Right renal pelvis (tissue), 4 donors: ENCODE results near the gene CLSTN2. TPM values are rescaled to one million over a fixed set of nuclear protein-coding genes. Genes with fewer than 3 reads are reported as not detected.

Experiments used
- DNase-seq, 4 donors: peaks; one replicate each; pipeline ENCODE4 v3.0.0-alpha.2; 2013; ENCODE audit warnings: low read depth in 4 of 4, low spot score in 3 of 4, missing footprints in 1 of 4
- polyA plus RNA-seq, 4 donors: library from polyadenylated mRNA; unstranded; fragments of 120-200 nt; gene quantifications; one replicate each; pipeline ENCODE4 v1.2.1, GENCODE V29; 2013; ENCODE audit not compliant: insufficient read length in 4 of 4

CLSTN2 gene
- polyA plus RNA-seq, 4 donors, result 1.5 to 2.0 (median 1.9) TPM

- DNase-seq, result no peak
Observed at GRCh38 chr3:140089403-140090072, 154.6 kb downstream of the CLSTN2 start.

- no peak for DNase-seq
Observed at GRCh38 chr3:140091143-140091542, 156.2 kb downstream of the CLSTN2 start.

- DNase-seq, result no peak
Observed at GRCh38 chr3:140092848-140093536, 158.0 kb downstream of the CLSTN2 start.

DNA sequence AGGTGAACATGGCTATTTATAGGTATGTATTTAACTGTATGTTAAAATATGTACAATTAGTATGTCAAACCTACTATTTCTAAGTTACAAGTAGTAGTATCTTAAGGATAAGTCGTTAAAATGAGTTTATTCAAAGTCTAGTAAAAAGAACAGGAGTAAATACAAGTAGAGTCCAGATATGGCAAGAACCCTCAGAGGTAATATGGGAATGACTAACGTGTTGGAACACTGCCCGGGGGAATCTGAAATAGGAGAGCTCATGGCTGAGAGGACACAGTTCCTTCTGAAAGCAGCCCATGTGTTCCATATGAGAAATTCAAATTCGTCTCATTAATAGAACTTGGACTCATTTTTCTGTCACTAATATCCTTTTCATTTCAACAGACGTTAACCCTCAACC is 158.8 kb downstream of the CLSTN2 start:
- peak; percentile 37 to 67 (median 58) for DNase-seq

GRCh38 chr3:140094487-140094886 is 159.5 kb downstream of the CLSTN2 start:
- no peak for DNase-seq

GRCh38 chr3:140096037-140096436 is 161.1 kb downstream of the CLSTN2 start:
- no peak for DNase-seq

- DNase-seq, result no peak
Observed at GRCh38 chr3:140097874-140098635, 163.1 kb downstream of the CLSTN2 start.

DNA sequence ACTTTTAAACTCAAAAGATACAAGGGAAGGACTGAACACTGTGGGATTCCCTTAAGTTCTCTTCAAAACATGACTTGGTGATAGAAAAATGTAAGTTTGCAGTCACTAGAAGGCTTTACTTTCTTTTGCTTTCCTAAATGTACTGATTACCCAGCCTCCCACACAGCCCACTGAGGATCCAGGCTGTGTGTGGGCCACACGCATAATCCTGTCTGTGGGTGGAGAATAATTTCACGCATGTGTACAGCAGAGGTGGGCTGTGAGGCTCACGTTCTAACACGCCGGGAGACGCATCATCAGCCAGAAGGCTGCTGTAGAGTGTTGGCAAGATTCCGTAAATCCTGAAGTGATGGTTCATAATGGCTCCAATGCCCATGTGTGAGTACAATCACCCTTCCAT is 165.5 kb downstream of the CLSTN2 start:
- DNase-seq, result no peak

GRCh38 chr3:140103166-140103565 is 168.2 kb downstream of the CLSTN2 start:
- no peak for DNase-seq

GRCh38 chr3:140103986-140104645 is 169.1 kb downstream of the CLSTN2 start:
- DNase-seq, result no peak

- DNase-seq, result no peak
Observed at GRCh38 chr3:140113996-140114788, 179.2 kb downstream of the CLSTN2 start.

- no peak for DNase-seq
Observed at GRCh38 chr3:140114789-140115080, 179.8 kb downstream of the CLSTN2 start.

- peak in 1 of 4 donors; percentile 24 for DNase-seq
Observed at GRCh38 chr3:140117096-140117526, 182.1 kb downstream of the CLSTN2 start.

- no peak for DNase-seq
Observed at GRCh38 chr3:140122183-140122582, 187.2 kb downstream of the CLSTN2 start.

- no peak for DNase-seq
Observed at GRCh38 chr3:140128217-140128616, 193.2 kb downstream of the CLSTN2 start.

DNA sequence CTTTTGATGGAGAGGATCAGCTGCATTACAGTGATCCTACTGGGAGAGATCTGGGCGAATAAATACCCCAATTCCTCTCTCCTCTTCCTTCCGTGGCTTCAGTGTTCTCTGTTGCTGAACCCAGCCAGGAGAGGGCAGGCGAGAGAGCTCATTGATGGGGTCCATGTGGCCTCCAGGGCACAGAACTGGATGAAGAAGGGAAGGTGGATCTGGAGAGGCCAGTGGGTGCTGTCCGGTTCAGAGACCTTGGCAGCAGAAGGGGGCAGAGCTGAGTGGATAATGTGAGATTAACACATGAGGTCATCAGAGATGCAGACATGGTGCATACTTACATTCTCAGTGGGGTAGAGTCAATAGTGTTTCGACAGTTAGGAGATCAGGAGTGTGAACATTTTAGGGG is 193.6 kb downstream of the CLSTN2 start:
- no peak for DNase-seq

GRCh38 chr3:140129768-140130284 is 194.8 kb downstream of the CLSTN2 start:
- DNase-seq, result no peak

DNA sequence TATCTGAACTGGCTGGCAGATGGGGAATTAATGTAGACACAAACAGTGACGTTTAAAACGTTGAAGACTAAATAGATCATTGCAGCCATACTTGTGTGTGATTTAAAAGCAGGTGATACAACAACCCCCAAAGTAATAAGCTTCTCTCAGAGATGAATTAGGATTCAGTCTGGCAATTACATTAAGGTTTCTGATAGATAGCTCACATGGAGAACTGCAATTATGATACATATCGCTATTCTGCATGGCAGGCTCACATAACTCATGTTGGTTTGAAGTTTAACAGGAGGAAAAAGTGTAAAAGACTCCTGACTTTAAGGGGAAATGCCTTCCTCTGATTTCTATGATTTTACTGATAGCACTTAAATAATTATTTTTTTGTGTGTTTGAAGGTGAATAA is 196.9 kb downstream of the CLSTN2 start:
- DNase-seq, result no peak

GRCh38 chr3:140134231-140134965 is 199.4 kb downstream of the CLSTN2 start:
- no peak for DNase-seq
